GM10266 (cell line): ENCODE measurements around the gene RNF19B.

Source experiments
- DNase-seq: peaks from one replicate; pipeline ENCODE4 v3.0.0; 2012; ENCODE audit errors: extremely low spot score
- CTCF ChIP-seq: IDR thresholded peaks from 2 replicates; pipeline ENCODE4 v1.5.1; 2012; ENCODE audit warnings: mild to moderate bottlenecking, low read depth; ENCODE audit not compliant: control insufficient read depth, insufficient read depth; ENCODE audit errors: missing control alignments

The RNF19B gene, protein sequence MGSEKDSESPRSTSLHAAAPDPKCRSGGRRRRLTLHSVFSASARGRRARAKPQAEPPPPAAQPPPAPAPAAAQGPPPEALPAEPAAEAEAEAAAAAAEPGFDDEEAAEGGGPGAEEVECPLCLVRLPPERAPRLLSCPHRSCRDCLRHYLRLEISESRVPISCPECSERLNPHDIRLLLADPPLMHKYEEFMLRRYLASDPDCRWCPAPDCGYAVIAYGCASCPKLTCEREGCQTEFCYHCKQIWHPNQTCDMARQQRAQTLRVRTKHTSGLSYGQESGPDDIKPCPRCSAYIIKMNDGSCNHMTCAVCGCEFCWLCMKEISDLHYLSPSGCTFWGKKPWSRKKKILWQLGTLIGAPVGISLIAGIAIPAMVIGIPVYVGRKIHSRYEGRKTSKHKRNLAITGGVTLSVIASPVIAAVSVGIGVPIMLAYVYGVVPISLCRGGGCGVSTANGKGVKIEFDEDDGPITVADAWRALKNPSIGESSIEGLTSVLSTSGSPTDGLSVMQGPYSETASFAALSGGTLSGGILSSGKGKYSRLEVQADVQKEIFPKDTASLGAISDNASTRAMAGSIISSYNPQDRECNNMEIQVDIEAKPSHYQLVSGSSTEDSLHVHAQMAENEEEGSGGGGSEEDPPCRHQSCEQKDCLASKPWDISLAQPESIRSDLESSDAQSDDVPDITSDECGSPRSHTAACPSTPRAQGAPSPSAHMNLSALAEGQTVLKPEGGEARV

GRCh38 chr1:32964461-32965250, at the start of gene RNF19B:
TSS of gene RNF19B (minus strand) at chr1:32964809. CDS start at chr1:32964685, 124 bp downstream.
- TF ChIP-seq CTCF, result no peak
- DNase-seq, result peak; percentile 98

DNA sequence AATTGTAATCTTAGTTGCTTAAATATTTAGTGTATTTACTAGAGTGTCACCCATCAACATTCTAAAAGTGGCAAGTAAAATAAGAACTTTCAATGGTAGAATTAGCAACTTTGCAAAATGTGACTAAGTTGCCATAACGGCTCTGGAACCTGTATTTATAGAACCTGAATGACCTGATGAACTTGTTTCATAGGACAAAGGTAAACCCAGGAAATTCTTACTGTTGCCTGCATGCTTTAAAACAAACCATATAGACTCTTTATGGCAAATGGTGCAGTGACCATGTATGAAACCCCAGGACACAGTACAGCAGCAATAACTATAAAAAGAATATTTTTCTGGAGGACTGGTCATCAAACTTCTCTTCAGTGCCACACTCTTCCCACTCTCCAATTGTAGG, 49.2 kb upstream of the RNF19B start:
- no peak for DNase-seq
- no peak for TF ChIP-seq CTCF

- DNase-seq, result no peak
- TF ChIP-seq CTCF, result no peak
Observed at GRCh38 chr1:33012165-33012564, 47.6 kb upstream of the RNF19B start.

DNA sequence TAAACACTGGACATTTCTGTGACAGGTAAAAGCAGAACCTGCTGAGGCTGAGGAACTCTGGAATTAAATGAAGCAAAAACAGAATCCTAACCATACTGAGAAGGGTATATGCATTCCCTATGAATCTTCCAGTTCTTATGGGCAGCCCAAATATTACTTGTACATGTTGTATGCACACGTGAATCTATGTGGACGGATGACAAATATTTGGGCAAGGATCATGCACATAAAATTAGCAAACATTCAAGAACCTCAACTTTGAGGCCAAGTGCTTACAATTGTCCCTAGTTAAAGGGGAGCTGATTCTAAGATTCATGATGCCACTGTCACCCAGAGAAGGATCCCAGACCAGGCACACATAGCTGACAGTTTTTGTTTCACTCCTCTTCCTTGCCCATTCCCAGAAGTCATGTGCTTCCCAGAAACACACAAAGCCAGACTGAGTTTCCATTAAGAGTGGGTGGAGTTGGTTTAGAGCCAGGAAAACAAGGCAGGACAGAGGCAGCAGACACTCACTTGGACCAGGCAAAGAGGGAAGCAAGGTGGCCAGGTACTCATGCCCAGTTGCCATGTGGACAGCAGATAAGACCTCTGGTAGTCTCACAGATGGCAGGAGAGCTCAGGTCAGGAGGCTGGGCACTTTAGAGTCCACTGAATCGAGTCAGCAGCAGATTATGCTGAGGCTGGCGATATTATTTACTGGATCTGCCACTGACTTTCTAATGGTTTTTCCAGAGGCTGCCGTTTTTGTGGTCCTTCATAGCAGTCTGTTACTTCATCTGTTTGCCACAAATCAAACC, 46.5 kb upstream of the RNF19B start:
- no peak for TF ChIP-seq CTCF
- DNase-seq, result no peak

- TF ChIP-seq CTCF, result no peak
- DNase-seq, result no peak
Observed at GRCh38 chr1:33009561-33009960, 45.0 kb upstream of the RNF19B start.

GRCh38 chr1:33008051-33008914, 43.7 kb upstream of the RNF19B start:
- DNase-seq, result no peak
- TF ChIP-seq CTCF, result no peak
